Breast epithelium (tissue), 3 donors: Measurements from ENCODE around the gene ZMAT5.

Source experiments
- CTCF ChIP-seq, 3 donors: fragments of 450-650 bp; IDR thresholded peaks; one replicate each; pipeline ENCODE4 v1.5.1; 2016 to 2017; ENCODE audit warnings: antibody characterized with exemption in 3 of 3, mild to moderate bottlenecking in 3 of 3, moderate library complexity in 3 of 3
- POLR2A ChIP-seq: fragments of 450-650 bp; IDR thresholded peaks from one replicate; pipeline ENCODE4 v1.6.1; 2016; ENCODE audit warnings: antibody characterized with exemption, mild to moderate bottlenecking, moderate library complexity
- POLR2AphosphoS5 ChIP-seq, 3 donors: sonication (generic); formaldehyde crosslinking; IDR thresholded peaks; one replicate each; pipeline ENCODE4 v1.6.1; 2017; ENCODE audit warnings: antibody characterized with exemption in 3 of 3

DNA sequence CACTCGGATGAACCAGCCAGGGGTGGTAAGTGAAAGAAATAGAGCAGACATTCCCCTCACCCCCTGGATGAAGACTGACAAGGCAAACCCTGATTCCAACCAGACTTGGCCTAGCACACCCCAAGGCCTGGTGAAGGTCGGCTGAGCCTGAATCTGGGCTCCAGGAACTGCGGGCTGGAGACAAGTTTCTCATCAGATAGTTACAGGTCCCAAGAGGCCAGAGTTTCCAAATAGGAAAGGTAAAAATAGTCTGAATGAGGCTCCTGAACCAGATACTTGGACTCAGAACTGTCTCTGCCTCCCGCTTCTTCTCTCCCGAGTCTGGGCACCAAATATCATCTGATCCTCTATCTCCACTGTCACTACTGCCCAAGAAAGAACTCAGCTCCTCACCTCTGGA, 7.8 kb downstream of the ZMAT5 start:
- TF ChIP-seq POLR2A (no peak), CTCF (IDR thresholded peaks at IDR 0.05) (no peak), POLR2AphosphoS5 (IDR thresholded peaks at IDR 0.05) (no peak)
